ENCODE results near the gene CD96. TPM values are rescaled to one million over a fixed set of nuclear protein-coding genes. Genes with fewer than 3 reads are reported as not detected.

The CD96 gene
- total RNA-seq, 1 experiment from 2014 or later, result not detected

GRCh38 chr3:111584744-111585143 lies 42.7 kb downstream of the CD96 start:
- Mint-ChIP-seq H3K36me3 (ENCODE audit: insufficient read depth in 1 of 3, low read depth in 3 of 3) (peaks cover 0 to 14% (median 7%) of the 10 kb centered on the region in 3 experiments; a peak in 5 of 7 replicates), H3K27ac (no peak overlapping the region), H3K4me3 (no peak overlapping the region), H3K27me3 (ENCODE audit: low read depth) (no peaks in the 10 kb centered on the region), H3K9me3 (peaks cover 13 to 23% of the 10 kb centered on the region in 2 experiments), H3K4me1 (no peaks in the 10 kb centered on the region)
- no peak overlapping the region for H3K14ac ChIP-seq (ENCODE audit: insufficient read depth, low read length)
- no peak overlapping the region for H3K27ac ChIP-seq (ENCODE audit: insufficient read length, low read depth, low read length)
- no peak overlapping the region for H3K23ac ChIP-seq (ENCODE audit: insufficient read length, low read depth, low read length)
- no peak overlapping the region for H2BK20ac ChIP-seq (ENCODE audit: low read depth, low read length, poor library complexity, severe bottlenecking)
- no peak overlapping the region for H3T11ph ChIP-seq (ENCODE audit: low read length)
- H3K9me3 ChIP-seq (ENCODE audit: control insufficient read depth, low read depth, low read length), result no peaks in the 10 kb centered on the region
- no peak overlapping the region for H3K4me2 ChIP-seq (ENCODE audit: insufficient read depth, insufficient read length, low read length)
- H3K9ac ChIP-seq (ENCODE audit: extremely low read depth, insufficient read length, low read length), result no peak overlapping the region
- no peaks in the 10 kb centered on the region for H4K20me1 ChIP-seq (ENCODE audit: control insufficient read depth, insufficient read depth, insufficient read length)
- no peaks in the 10 kb centered on the region for H3K79me1 ChIP-seq (ENCODE audit: insufficient read depth, low read depth, low read length, poor library complexity, severe bottlenecking)
- TF ChIP-seq CTCF (conservative IDR thresholded peaks at IDR 0.05), result no peak
- no peaks in the 10 kb centered on the region for H3K23me2 ChIP-seq (ENCODE audit: insufficient read length, low read depth, low read length, poor library complexity, severe bottlenecking)
- H3K56ac ChIP-seq (ENCODE audit: insufficient read length, low read depth, low read length), result no peak overlapping the region
- H4K91ac ChIP-seq (ENCODE audit: insufficient read length, low read depth, low read length), result no peak overlapping the region
- H4K8ac ChIP-seq (replicated peaks; ENCODE audit: insufficient read length, low read depth, low read length), result no peak overlapping the region
- H2AFZ ChIP-seq (ENCODE audit: low read length), result no peak overlapping the region
- H3K18ac ChIP-seq (ENCODE audit: insufficient read length, low read depth, low read length), result no peak overlapping the region
- no peak overlapping the region for H2BK120ac ChIP-seq (ENCODE audit: low read depth, low read length, poor library complexity, severe bottlenecking)
- no peaks in the 10 kb centered on the region for H3K79me2 ChIP-seq (ENCODE audit: insufficient read depth, low read length)
- no peak overlapping the region for H3K4ac ChIP-seq (ENCODE audit: low read depth, low read length)
- H3K27me3 ChIP-seq (ENCODE audit: insufficient read depth, low read length), result no peaks in the 10 kb centered on the region
- no peak overlapping the region for H2BK15ac ChIP-seq (ENCODE audit: low read depth, low read length)
- H2AK5ac ChIP-seq (ENCODE audit: insufficient read length, low read length), result no peak overlapping the region
- H2BK5ac ChIP-seq (ENCODE audit: insufficient read length, low read length), result no peak overlapping the region
- DNase-seq, result no peak
- no peak overlapping the region for H4K5ac ChIP-seq (ENCODE audit: insufficient read length, low read depth, low read length)
- WGBS (ENCODE audit: extremely low coverage, insufficient read length, low lambda C conversion rate), result no CpG with 5 or more reads among the region's 1 CpG
- H2BK12ac ChIP-seq (ENCODE audit: insufficient read length, low read depth, low read length), result no peak overlapping the region
- H3K4me1 ChIP-seq (ENCODE audit: insufficient read depth, low read length), result no peaks in the 10 kb centered on the region
